Kidney epithelial cell (primary cell): ENCODE measurements around the gene SPSB2. TPM values are rescaled to one million over a fixed set of nuclear protein-coding genes. Genes with fewer than 3 reads are reported as not detected.

Source experiments
- DNase-seq: peaks from one replicate; pipeline ENCODE4 v3.0.0-alpha.2; 2010; ENCODE audit warnings: low read depth
- H3K27me3 ChIP-seq: 2 replicates; pipeline ENCODE4 v1.6.0; 2011; ENCODE audit warnings: low read length; ENCODE audit not compliant: control insufficient read depth, insufficient read depth
- H3K36me3 ChIP-seq: 2 replicates; pipeline ENCODE4 v1.5.1; 2011; ENCODE audit warnings: low read length; ENCODE audit not compliant: control insufficient read depth, insufficient read depth
- H3K4me3 ChIP-seq: 2 replicates; pipeline ENCODE4 v1.5.1; 2011; ENCODE audit warnings: low read depth, mild to moderate bottlenecking, control low read depth, low read length
- CTCF ChIP-seq: IDR thresholded peaks from 2 replicates; pipeline ENCODE4 v1.5.1; 2011; ENCODE audit warnings: mild to moderate bottlenecking, moderate library complexity, low read length, control low read depth, inconsistent platforms; ENCODE audit not compliant: insufficient read depth, poor library complexity, severe bottlenecking
- total RNA-seq: library from RNA; depleted of rRNA; stranded (reverse); fragments of >200 nt; gene quantifications from 2 replicates; pipeline ENCODE4 v1.2.3, GENCODE V29; 2015

SPSB2 gene
- total RNA-seq, 1 donor from 2014 or later = 10.1 TPM

DNA sequence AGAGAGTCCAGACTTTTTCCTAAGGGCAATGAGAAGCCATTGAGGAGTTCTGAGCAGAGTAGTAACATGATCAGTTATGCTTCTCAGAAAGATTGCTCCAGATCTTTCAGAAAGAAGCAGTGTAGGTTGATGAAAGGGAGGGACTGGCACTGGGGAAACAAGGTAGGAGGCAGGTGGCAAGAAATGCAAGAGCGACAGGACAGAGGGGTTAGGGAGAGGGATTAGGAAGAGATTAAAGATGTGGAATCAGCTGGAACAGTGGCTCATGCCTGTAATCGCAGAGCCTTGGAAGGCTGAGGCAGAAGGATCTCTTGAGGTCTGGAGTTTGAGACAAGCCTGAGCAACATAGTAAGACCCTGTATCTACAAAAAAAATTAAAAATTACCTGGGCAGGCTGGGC lies 25.4 kb downstream of the SPSB2 start:
- Histone ChIP-seq H3K4me3 (no peak overlapping the region), H3K36me3 (peaks cover 4% of the 10 kb centered on the region), H3K27me3 (no peaks in the 10 kb centered on the region)
- no peak for TF ChIP-seq CTCF
- no peak for DNase-seq

DNA sequence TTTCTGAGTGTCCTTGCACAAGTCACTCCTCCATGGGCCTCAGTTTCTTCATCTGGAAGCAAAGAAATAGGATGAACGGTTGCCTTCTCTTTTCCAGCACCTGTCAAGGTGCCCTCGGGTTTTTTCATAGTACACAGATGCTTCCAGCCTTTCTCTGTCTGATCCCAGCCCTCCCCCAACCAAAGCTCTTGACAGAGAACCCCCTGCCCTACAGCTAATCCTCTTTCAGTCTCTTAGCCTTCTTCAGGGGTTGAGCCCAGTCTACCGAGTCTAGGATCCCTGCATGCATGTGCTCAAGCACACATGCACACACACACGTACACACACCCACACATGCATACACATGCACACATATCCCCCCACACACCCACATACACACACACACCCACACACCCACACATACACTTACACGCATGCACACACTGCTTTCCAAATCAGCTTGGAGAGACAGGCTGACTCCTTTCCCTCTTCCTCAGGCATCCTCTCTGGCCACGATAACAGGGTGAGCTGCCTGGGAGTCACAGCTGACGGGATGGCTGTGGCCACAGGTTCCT lies 26.7 kb downstream of the SPSB2 start:
- Histone ChIP-seq H3K27me3 (no peaks in the 10 kb centered on the region), H3K4me3 (no peak overlapping the region), H3K36me3 (peaks cover 4% of the 10 kb centered on the region)
- no peak for DNase-seq
- TF ChIP-seq CTCF = no peak

DNA sequence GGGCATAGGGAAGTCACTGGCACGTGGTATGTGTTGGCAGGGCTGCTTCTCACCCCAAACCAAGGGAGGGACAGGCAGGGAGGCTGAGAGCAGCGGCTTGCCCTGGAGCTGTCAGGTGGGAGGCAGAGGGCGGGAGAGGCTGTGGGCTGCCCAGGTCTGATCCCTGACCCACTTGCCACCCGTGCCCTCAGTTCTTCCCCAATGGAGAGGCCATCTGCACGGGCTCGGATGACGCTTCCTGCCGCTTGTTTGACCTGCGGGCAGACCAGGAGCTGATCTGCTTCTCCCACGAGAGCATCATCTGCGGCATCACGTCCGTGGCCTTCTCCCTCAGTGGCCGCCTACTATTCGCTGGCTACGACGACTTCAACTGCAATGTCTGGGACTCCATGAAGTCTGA lies 27.7 kb downstream of the SPSB2 start:
- H3K4me3 ChIP-seq = no peak overlapping the region
- H3K36me3 ChIP-seq = peaks cover 4% of the 10 kb centered on the region
- H3K27me3 ChIP-seq = no peaks in the 10 kb centered on the region
- no peak for TF ChIP-seq CTCF
- DNase-seq = no peak

DNA sequence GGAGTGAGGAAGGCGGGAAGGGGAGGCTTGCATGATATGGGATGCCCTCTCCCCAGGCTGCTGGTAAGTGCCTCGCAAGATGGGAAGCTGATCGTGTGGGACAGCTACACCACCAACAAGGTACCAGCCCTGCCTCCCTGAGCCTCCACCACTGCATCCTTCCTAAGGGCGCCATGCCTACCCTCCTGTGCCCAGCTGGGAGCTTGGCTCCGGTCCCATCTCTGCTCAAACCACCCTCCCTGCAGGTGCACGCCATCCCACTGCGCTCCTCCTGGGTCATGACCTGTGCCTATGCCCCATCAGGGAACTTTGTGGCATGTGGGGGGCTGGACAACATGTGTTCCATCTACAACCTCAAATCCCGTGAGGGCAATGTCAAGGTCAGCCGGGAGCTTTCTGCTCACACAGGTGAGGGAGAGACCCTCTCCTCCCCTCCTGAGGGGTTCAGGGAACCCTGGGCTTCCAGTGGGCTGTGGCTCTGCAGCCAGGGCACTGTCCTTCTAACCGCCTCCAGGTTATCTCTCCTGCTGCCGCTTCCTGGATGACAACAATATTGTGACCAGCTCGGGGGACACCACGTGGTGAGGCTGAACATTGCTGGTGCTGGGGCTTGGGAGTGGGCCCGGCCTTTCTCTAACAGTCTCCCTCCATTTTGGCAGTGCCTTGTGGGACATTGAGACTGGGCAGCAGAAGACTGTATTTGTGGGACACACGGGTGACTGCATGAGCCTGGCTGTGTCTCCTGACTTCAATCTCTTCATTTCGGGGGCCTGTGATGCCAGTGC lies 29.8 kb downstream of the SPSB2 start:
- no peak for DNase-seq
- Histone ChIP-seq H3K27me3 (no peaks in the 10 kb centered on the region), H3K4me3 (no peak overlapping the region), H3K36me3 (peaks cover 6% of the 10 kb centered on the region)
- no peak for TF ChIP-seq CTCF

DNA sequence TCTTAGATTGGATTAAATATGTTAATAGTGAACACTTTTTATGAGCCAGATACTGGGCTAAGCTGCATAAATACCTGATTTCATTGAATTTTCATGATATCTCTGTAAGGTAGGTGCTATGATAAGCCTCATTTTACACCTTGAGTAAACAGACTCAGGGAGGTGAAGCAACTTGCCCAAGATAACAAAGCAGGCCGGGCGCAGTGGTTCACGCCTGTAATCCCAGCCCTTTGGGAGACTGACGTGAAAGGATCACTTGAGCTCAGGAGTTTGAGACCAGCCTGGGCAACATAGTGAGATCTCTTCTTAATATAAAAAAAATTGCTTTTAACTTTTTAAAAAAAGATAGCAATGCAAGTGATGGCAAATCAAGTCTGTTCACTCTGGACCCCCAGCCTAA lies 31.0 kb downstream of the SPSB2 start:
- no peak for TF ChIP-seq CTCF
- Histone ChIP-seq H3K4me3 (no peak overlapping the region), H3K27me3 (no peaks in the 10 kb centered on the region), H3K36me3 (peaks cover 3% of the 10 kb centered on the region)
- no peak for DNase-seq
